CD4-positive, alpha-beta T cell treated with Interleukin-4 for 4 hours (primary cell): ENCODE data around the gene ABHD14A.
"Not testable (repeated sequence)": the region's sequence is repeated elsewhere in the genome, so short reads cannot be mapped to it uniquely, and the experiment has no call there.

ENCODE experiments used
- DNase-seq: peaks from one replicate; pipeline ENCODE4 v3.0.0-alpha.2; 2020

The ABHD14A gene

GRCh38 chr3:51974963-51975851, at the start of gene ABHD14A:
Gene ABHD14A (plus strand): TSS chr3:51975064. CDS start chr3:51975136, 72 bp downstream.
- DNase-seq = peak; percentile 75

- no peak for DNase-seq
These were observed 47.5 kb upstream of the ABHD14A start for GRCh38 chr3:51927061-51927977.

GRCh38 chr3:51928438-51928837, 46.4 kb upstream of the ABHD14A start:
- no peak for DNase-seq

GRCh38 chr3:51928981-51929380, 45.9 kb upstream of the ABHD14A start:
- DNase-seq = not testable (repeated sequence)

- DNase-seq = no peak
These were observed 45.4 kb upstream of the ABHD14A start for GRCh38 chr3:51929420-51930003.

- DNase-seq = no peak
These were observed 44.4 kb upstream of the ABHD14A start for GRCh38 chr3:51930439-51930838.

GRCh38 chr3:51931756-51932155, 43.1 kb upstream of the ABHD14A start:
- DNase-seq = no peak

GRCh38 chr3:51932471-51933370, 42.1 kb upstream of the ABHD14A start:
- DNase-seq = no peak

GRCh38 chr3:51933471-51934138, 41.3 kb upstream of the ABHD14A start:
- no peak for DNase-seq

GRCh38 chr3:51934139-51934850, 40.6 kb upstream of the ABHD14A start:
- no peak for DNase-seq

- no peak for DNase-seq
These were observed 39.6 kb upstream of the ABHD14A start for GRCh38 chr3:51934991-51935885.

- DNase-seq = no peak
These were observed 38.7 kb upstream of the ABHD14A start for GRCh38 chr3:51935886-51936755.

- DNase-seq = no peak
These were observed 37.9 kb upstream of the ABHD14A start for GRCh38 chr3:51937014-51937413.

GRCh38 chr3:51937611-51938450, 37.0 kb upstream of the ABHD14A start:
- DNase-seq = no peak

- DNase-seq = no peak
These were observed 36.0 kb upstream of the ABHD14A start for GRCh38 chr3:51938780-51939425.

- DNase-seq = no peak
These were observed 34.0 kb upstream of the ABHD14A start for GRCh38 chr3:51940648-51941462.
